WTC11 (cell line): ENCODE measurements around the gene MRC2. TPM values are rescaled to one million over a fixed set of nuclear protein-coding genes. Genes with fewer than 3 reads are reported as not detected.

Experiments used
- ATAC-seq: fragments of 200-7000 bp; cut with Tn5 transposase; 2 replicates; pipeline ENCODE4 v1.10.0; 2021; ENCODE audit warnings: mild to moderate bottlenecking, moderate library complexity
- CTCF ChIA-PET: fragments of 300-600 bp; sonication (Branson Sonifier 250); formaldehyde crosslinking; loops from one replicate; lab custom pipeline; 2021; ENCODE audit warnings: antibody characterized with exemption; lab: Charles Lee
- POLR2A ChIA-PET: fragments of 350-600 bp; sonication (Branson Sonifier 250); formaldehyde crosslinking; loops from one replicate; lab custom pipeline; 2021; ENCODE audit warnings: antibody characterized with exemption; lab: Charles Lee
- DNase-seq: peaks from one replicate; pipeline ENCODE4 v3.0.0; 2021; ENCODE audit warnings: low spot score
- H3K27ac Mint-ChIP-seq: 2 replicates; pipeline ENCODE4 v1.8.0; 2021; ENCODE audit warnings: mixed read lengths
- H3K27me3 Mint-ChIP-seq: 2 replicates; pipeline ENCODE4 v1.8.0; 2021; ENCODE audit warnings: low read depth, mild to moderate bottlenecking, moderate library complexity, mixed read lengths
- H3K36me3 Mint-ChIP-seq: 2 replicates; pipeline ENCODE4 v1.8.0; 2021; ENCODE audit warnings: mixed read lengths
- H3K4me1 Mint-ChIP-seq: 2 replicates; pipeline ENCODE4 v1.8.0; 2022; ENCODE audit warnings: mixed read lengths
- H3K4me3 Mint-ChIP-seq: 2 replicates; pipeline ENCODE4 v1.8.0; 2021; ENCODE audit warnings: mild to moderate bottlenecking, moderate library complexity, mixed read lengths
- H3K9me3 Mint-ChIP-seq: 2 replicates; pipeline ENCODE4 v1.8.0; 2021; ENCODE audit warnings: mixed read lengths
- CTCF ChIP-seq: fragments of 200-600 bp; IDR thresholded peaks from 2 replicates; pipeline ENCODE4 v1.8.0; 2022; ENCODE audit warnings: antibody characterized with exemption
- EMX1 ChIP-seq: fragments of 250-450 bp; sonication (Bioruptor Pico); IDR thresholded peaks from 2 replicates; pipeline ENCODE4 v1.8.0; 2021; ENCODE audit warnings: mild to moderate bottlenecking
- ETV6 ChIP-seq: sonication (generic); formaldehyde crosslinking; IDR thresholded peaks from 2 replicates; pipeline ENCODE4 v1.8.1; 2022; ENCODE audit warnings: mild to moderate bottlenecking, missing genetic modification reagents
- FOXK1 ChIP-seq: sonication (generic); formaldehyde crosslinking; IDR thresholded peaks from 2 replicates; pipeline ENCODE4 v1.8.0; 2022; ENCODE audit warnings: mild to moderate bottlenecking, moderate library complexity, missing genetic modification reagents
- FOXP1 ChIP-seq: sonication (generic); formaldehyde crosslinking; IDR thresholded peaks from 2 replicates; pipeline ENCODE4 v1.8.0; 2022; ENCODE audit warnings: missing genetic modification reagents, mild to moderate bottlenecking, moderate library complexity, borderline replicate concordance
- GRHL2 ChIP-seq: fragments of 250-450 bp; sonication (Bioruptor Pico); IDR thresholded peaks from 2 replicates; pipeline ENCODE4 v1.8.0; 2022; ENCODE audit warnings: mild to moderate bottlenecking, moderate library complexity; ENCODE audit not compliant: insufficient replicate concordance, severe bottlenecking
- HMGA2 ChIP-seq: fragments of 250-450 bp; sonication (Bioruptor Pico); IDR thresholded peaks from 2 replicates; pipeline ENCODE4 v1.4.0; 2021; ENCODE audit warnings: mild to moderate bottlenecking, moderate library complexity
- KAT7 ChIP-seq: sonication (generic); formaldehyde crosslinking; IDR thresholded peaks from 2 replicates; pipeline ENCODE4 v1.8.1; 2023; ENCODE audit warnings: missing genetic modification reagents, mild to moderate bottlenecking, borderline replicate concordance
- MLX ChIP-seq: sonication (generic); formaldehyde crosslinking; IDR thresholded peaks from 2 replicates; pipeline ENCODE4 v1.8.1; 2023; ENCODE audit warnings: mild to moderate bottlenecking, missing genetic modification reagents, moderate library complexity
- NFYB ChIP-seq: sonication (generic); formaldehyde crosslinking; conservative IDR thresholded peaks from 2 replicates; pipeline ENCODE4 v1.8.0; 2022; ENCODE audit warnings: low read depth, missing genetic modification reagents
- SOX15 ChIP-seq: fragments of 250-450 bp; sonication (Bioruptor Pico); IDR thresholded peaks from 2 replicates; pipeline ENCODE4 v1.9.0; 2021; ENCODE audit warnings: mild to moderate bottlenecking
- TEAD1 ChIP-seq: sonication (generic); formaldehyde crosslinking; IDR thresholded peaks from 2 replicates; pipeline ENCODE4 v1.8.0; 2022; ENCODE audit warnings: mild to moderate bottlenecking, missing genetic modification reagents
- TP53 ChIP-seq: sonication (generic); formaldehyde crosslinking; IDR thresholded peaks from 2 replicates; pipeline ENCODE4 v1.8.1; 2023; ENCODE audit warnings: mild to moderate bottlenecking, missing genetic modification reagents
- USF2 ChIP-seq: sonication (generic); formaldehyde crosslinking; IDR thresholded peaks from 2 replicates; pipeline ENCODE4 v1.8.1; 2023; ENCODE audit warnings: mild to moderate bottlenecking, missing genetic modification reagents, moderate library complexity
- ZNF281 ChIP-seq: sonication (generic); formaldehyde crosslinking; IDR thresholded peaks from 2 replicates; pipeline ENCODE4 v1.8.0; 2023; ENCODE audit warnings: mild to moderate bottlenecking, missing genetic modification reagents
- ZNF425 ChIP-seq: fragments of 250-450 bp; sonication (Bioruptor Pico); conservative IDR thresholded peaks from 2 replicates; pipeline ENCODE4 v1.9.0; 2021; ENCODE audit warnings: mild to moderate bottlenecking
- ZSCAN18 ChIP-seq: fragments of 250-450 bp; sonication (Bioruptor Pico); IDR thresholded peaks from 2 replicates; pipeline ENCODE4 v2.1.2; 2022; ENCODE audit warnings: mild to moderate bottlenecking, moderate library complexity
- total RNA-seq: library from RNA; stranded (reverse); gene quantifications from 3 replicates; pipeline ENCODE4 v1.2.3, GENCODE V29; 2021
- TF ChIP-seq, protein P1 (sequence below): sonication (generic); formaldehyde crosslinking; IDR thresholded peaks from 2 replicates; pipeline ENCODE4 v1.8.0; 2022; ENCODE audit warnings: mild to moderate bottlenecking, missing genetic modification reagents
- TF ChIP-seq, protein P2 (sequence below): sonication (generic); formaldehyde crosslinking; IDR thresholded peaks from 2 replicates; pipeline ENCODE4 v1.8.1; 2023; ENCODE audit warnings: mild to moderate bottlenecking, missing genetic modification reagents, borderline replicate concordance

MRC2 gene
- total RNA-seq, 1 experiment from 2014 or later = 35.3 TPM

- DNase-seq (no peak), ATAC-seq (no peak)
- Mint-ChIP-seq H3K27ac (no peak overlapping the region), H3K4me3 (no peak overlapping the region), H3K36me3 (no peaks in the 10 kb centered on the region), H3K9me3 (peaks cover 3% of the 10 kb centered on the region; the same call in 1 of the 2 replicates), H3K27me3 (no peaks in the 10 kb centered on the region), H3K4me1 (peaks cover 46% of the 10 kb centered on the region)
- ChIA-PET POLR2A (no interaction called here), CTCF (no interaction called here)
- TF ChIP-seq TP53 (no peak), ZSCAN18 (CRISPR knock-in tag) (no peak), MLX (CRISPR knock-in tag) (no peak), ZNF281 (CRISPR knock-in tag) (no peak), KAT7 (no peak), FOXK1 (CRISPR knock-in tag) (no peak), GRHL2 (CRISPR knock-in tag) (no peak), NFYB (CRISPR knock-in tag) (no peak), CTCF (no peak), EMX1 (no peak), ETV6 (CRISPR knock-in tag) (no peak)
- TF ChIP-seq, protein P1, sequence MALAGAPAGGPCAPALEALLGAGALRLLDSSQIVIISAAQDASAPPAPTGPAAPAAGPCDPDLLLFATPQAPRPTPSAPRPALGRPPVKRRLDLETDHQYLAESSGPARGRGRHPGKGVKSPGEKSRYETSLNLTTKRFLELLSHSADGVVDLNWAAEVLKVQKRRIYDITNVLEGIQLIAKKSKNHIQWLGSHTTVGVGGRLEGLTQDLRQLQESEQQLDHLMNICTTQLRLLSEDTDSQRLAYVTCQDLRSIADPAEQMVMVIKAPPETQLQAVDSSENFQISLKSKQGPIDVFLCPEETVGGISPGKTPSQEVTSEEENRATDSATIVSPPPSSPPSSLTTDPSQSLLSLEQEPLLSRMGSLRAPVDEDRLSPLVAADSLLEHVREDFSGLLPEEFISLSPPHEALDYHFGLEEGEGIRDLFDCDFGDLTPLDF (CRISPR knock-in tag) = no peak
- TF ChIP-seq, protein P2, sequence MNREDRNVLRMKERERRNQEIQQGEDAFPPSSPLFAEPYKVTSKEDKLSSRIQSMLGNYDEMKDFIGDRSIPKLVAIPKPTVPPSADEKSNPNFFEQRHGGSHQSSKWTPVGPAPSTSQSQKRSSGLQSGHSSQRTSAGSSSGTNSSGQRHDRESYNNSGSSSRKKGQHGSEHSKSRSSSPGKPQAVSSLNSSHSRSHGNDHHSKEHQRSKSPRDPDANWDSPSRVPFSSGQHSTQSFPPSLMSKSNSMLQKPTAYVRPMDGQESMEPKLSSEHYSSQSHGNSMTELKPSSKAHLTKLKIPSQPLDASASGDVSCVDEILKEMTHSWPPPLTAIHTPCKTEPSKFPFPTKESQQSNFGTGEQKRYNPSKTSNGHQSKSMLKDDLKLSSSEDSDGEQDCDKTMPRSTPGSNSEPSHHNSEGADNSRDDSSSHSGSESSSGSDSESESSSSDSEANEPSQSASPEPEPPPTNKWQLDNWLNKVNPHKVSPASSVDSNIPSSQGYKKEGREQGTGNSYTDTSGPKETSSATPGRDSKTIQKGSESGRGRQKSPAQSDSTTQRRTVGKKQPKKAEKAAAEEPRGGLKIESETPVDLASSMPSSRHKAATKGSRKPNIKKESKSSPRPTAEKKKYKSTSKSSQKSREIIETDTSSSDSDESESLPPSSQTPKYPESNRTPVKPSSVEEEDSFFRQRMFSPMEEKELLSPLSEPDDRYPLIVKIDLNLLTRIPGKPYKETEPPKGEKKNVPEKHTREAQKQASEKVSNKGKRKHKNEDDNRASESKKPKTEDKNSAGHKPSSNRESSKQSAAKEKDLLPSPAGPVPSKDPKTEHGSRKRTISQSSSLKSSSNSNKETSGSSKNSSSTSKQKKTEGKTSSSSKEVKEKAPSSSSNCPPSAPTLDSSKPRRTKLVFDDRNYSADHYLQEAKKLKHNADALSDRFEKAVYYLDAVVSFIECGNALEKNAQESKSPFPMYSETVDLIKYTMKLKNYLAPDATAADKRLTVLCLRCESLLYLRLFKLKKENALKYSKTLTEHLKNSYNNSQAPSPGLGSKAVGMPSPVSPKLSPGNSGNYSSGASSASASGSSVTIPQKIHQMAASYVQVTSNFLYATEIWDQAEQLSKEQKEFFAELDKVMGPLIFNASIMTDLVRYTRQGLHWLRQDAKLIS (CRISPR knock-in tag) = no peak
These were observed 110.0 kb downstream of the MRC2 start for GRCh38 chr17:62737513-62737912.

DNA sequence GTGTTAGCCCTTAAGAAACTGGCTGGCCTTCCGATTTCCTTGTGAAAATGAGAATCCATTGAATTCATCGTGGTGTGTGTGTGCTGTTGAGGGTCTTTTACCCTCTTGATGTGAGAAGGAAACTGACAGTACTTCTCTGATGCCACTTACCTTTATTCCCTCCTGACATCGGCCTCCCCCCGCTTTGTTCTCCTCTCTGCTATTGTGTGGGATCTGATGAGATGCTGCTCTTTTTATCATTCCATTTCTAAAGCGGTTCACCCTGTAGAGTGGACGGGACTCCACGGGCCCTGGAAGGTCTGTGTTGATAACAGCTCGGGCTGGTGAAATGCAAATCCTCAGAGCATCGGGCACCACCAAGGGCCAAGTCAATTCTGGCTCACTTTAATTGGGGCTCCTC is 110.8 kb downstream of the MRC2 start:
- no peak for DNase-seq
- ATAC-seq = no peak
- peaks cover 46% of the 10 kb centered on the region for H3K4me1 Mint-ChIP-seq
- no peak overlapping the region for H3K27ac Mint-ChIP-seq
- no peaks in the 10 kb centered on the region for H3K36me3 Mint-ChIP-seq
- no peak overlapping the region for H3K4me3 Mint-ChIP-seq
- peaks cover 3% of the 10 kb centered on the region; the same call in 1 of the 2 replicates for H3K9me3 Mint-ChIP-seq
- no peaks in the 10 kb centered on the region for H3K27me3 Mint-ChIP-seq
- POLR2A ChIA-PET = no interaction called here
- CTCF ChIA-PET = no interaction called here
- TF ChIP-seq HMGA2 = no peak
- TF ChIP-seq FOXP1 (CRISPR knock-in tag) = no peak
- TF ChIP-seq USF2 (CRISPR knock-in tag) = no peak
- no peak for TF ChIP-seq TEAD1 (CRISPR knock-in tag)
- TF ChIP-seq ZNF425 (CRISPR knock-in tag) = no peak
- TF ChIP-seq SOX15 (CRISPR knock-in tag) = no peak
